ENCODE measurements around the gene PTGS1. TPM values are rescaled to one million over a fixed set of nuclear protein-coding genes. Genes with fewer than 3 reads are reported as not detected.

Gene PTGS1
- total and polyA plus RNA-seq, 2 of the 8 experiments (the other 6 are each of a cell fraction or from before 2014, with no cell fraction given) = 1.1 to 1.9 TPM

DNA sequence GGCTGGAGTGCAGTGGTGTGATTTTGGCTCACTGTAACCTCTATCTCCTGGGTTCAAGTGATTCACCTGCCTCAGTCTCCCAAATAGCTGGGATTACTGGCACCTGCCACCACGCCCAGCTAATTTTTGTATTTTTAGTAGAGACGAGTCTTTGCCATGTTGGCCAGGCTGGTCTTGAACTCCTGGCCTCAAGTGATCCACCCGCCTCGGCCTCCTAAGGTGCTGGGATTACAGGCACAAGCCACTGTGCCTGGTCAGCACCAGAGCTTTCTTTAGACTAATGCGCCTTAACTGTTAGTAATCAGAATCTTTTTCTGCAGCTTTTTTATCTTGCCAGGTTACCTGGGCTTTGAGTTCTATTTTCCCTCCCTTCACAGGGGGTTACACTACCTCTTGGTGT lies 18.4 kb downstream of the PTGS1 start:
- Histone ChIP-seq H3K79me1 (ENCODE audit: low read depth, low read length) (no peaks in the 10 kb centered on the region), H4K5ac (ENCODE audit: insufficient read length, low read depth, low read length) (no peak overlapping the region), H3K4ac (replicated peaks; ENCODE audit: insufficient read length, low read depth, low read length) (no peak overlapping the region), H3K4me3 (ENCODE audit: extremely low read depth in 1 of 4, insufficient read depth in 2 of 4, low read depth in 3 of 4, low read length in 4 of 4) (no peak overlapping the region), H3K4me1 (replicated peaks in 1 of 4; ENCODE audit: control insufficient read depth in 3 of 4, insufficient read depth in 4 of 4, low read length in 3 of 4) (peaks cover 0 to 4% (median under 1%) of the 10 kb centered on the region in 4 experiments; a peak in 3 of 7 replicates), H3K79me2 (ENCODE audit: control insufficient read depth in 1 of 2, insufficient read depth in 2 of 2, low read length in 2 of 2) (no peaks in the 10 kb centered on the region), H3K9ac (replicated peaks in 1 of 4; ENCODE audit: extremely low read depth in 1 of 4, low read depth in 3 of 4, low read length in 3 of 4) (no peak overlapping the region), H2BK120ac (replicated peaks; ENCODE audit: low read depth, low read length) (no peak overlapping the region), H3K23ac (ENCODE audit: insufficient read length) (no peak overlapping the region), H3K14ac (ENCODE audit: insufficient read length) (no peak overlapping the region), H2AFZ (ENCODE audit: low read length) (no peak overlapping the region), H2BK5ac (ENCODE audit: low read depth, low read length) (no peak overlapping the region), H4K91ac (replicated peaks; ENCODE audit: insufficient read length, low read length) (no peak overlapping the region), H2BK20ac (ENCODE audit: low read length) (no peak overlapping the region), H4K8ac (ENCODE audit: extremely low read depth, insufficient read depth, low read length) (no peak overlapping the region), H3K56ac (replicated peaks; ENCODE audit: insufficient read length, low read depth, low read length) (no peak overlapping the region), H3K27me3 (replicated peaks in 1 of 4; ENCODE audit: control insufficient read depth in 3 of 4, extremely low read depth in 1 of 4, insufficient read depth in 3 of 4, low read length in 3 of 4) (no peaks in the 10 kb centered on the region), H2BK15ac (ENCODE audit: low read length) (no peak overlapping the region), H3K18ac (ENCODE audit: extremely low read depth, low read length) (no peak overlapping the region), H3K36me3 (ENCODE audit: control insufficient read depth in 2 of 4, insufficient read depth in 4 of 4, low read length in 3 of 4) (no peaks in the 10 kb centered on the region; a peak in 1 of 8 replicates), H3K23me2 (ENCODE audit: low read depth, low read length) (peaks cover 2% of the 10 kb centered on the region; the same call in 1 of the 2 replicates), H3K9me3 (ENCODE audit: insufficient read depth in 2 of 2, low read depth in 1 of 2, low read length in 1 of 2) (no peaks in the 10 kb centered on the region), H3K4me2 (ENCODE audit: insufficient read depth in 1 of 2, low read depth in 2 of 2, low read length in 2 of 2) (no peak overlapping the region), H3K27ac (ENCODE audit: low read depth, low read length) (no peak overlapping the region), H2AK5ac (ENCODE audit: low read depth, low read length) (no peak overlapping the region), H2BK12ac (ENCODE audit: low read depth, low read length) (no peak overlapping the region), H4K20me1 (replicated peaks in 1 of 2; ENCODE audit: control insufficient read depth in 1 of 2, insufficient read depth in 2 of 2, low read length in 2 of 2) (no peaks in the 10 kb centered on the region)
- DNase-seq (ENCODE audit: low read depth in 1 of 2, low spot score in 2 of 2) = no peak
- 84% methylated on average over 5 of the region's 5 CpGs; no CpG with 5 or more reads in 1 of the 2 experiments for WGBS, 2 experiments (ENCODE audit: extremely low coverage in 1 of 2, insufficient coverage in 1 of 2, insufficient read length in 1 of 2, insufficient replicate concordance in 2 of 2, low coverage in 1 of 2, low lambda C conversion rate in 2 of 2, missing lambda C conversion rate in 1 of 2)
- FAIRE-seq = no peak
- POLR2A ChIA-PET (ENCODE audit: partially characterized antibody) = no interaction called here
- CTCF ChIA-PET (ENCODE audit: partially characterized antibody) = interaction anchor here (0.9 to 4.7 kb wide), 6 partner anchors 10 to 266 kb away, joined by 3 to 43 read pairs (median 6); no protein-coding TSS in a partner anchor
- no peak for TF ChIP-seq SUZ12 (IDR thresholded peaks at IDR 0.05; ENCODE audit: low read length)
- no peak for TF ChIP-seq TAF7 (optimal IDR thresholded peaks at IDR 0.05; ENCODE audit: borderline replicate concordance, low read depth, low read length)
- TF ChIP-seq SRF (IDR thresholded peaks at IDR 0.05; ENCODE audit: low read depth, low read length) = no peak
- TF ChIP-seq SP1 (IDR thresholded peaks at IDR 0.05; ENCODE audit: low read depth, low read length) = no peak
- TF ChIP-seq RXRA (IDR thresholded peaks at IDR 0.05; ENCODE audit: insufficient read depth, low read depth, low read length) = no peak
- TF ChIP-seq CEBPB (IDR thresholded peaks at IDR 0.05; ENCODE audit: low read depth, low read length) = no peak
- no peak for TF ChIP-seq SIRT6 (IDR thresholded peaks at IDR 0.05; ENCODE audit: low read length)
- no peak for TF ChIP-seq CHD2 (IDR thresholded peaks at IDR 0.05; ENCODE audit: low read length)

Data from H1 (cell line).